ENCODE measurements around the gene BCL7B. TPM values are rescaled to one million over a fixed set of nuclear protein-coding genes. Genes with fewer than 3 reads are reported as not detected.
"Not testable (repeated sequence)": the region's sequence is repeated elsewhere in the genome, so short reads cannot be mapped to it uniquely, and the experiment has no call there.

Gene BCL7B
- total RNA-seq, 1 experiment from 2014 or later: 37.4 TPM

- no peak for DNase-seq (ENCODE audit: low spot score)
These were observed 15.3 kb upstream of the BCL7B start for GRCh38 chr7:73572767-73573186.

GRCh38 chr7:73570977-73571376, 13.5 kb upstream of the BCL7B start:
- DNase-seq (ENCODE audit: low spot score): no peak

- DNase-seq (ENCODE audit: low spot score): no peak
These were observed 13.0 kb upstream of the BCL7B start for GRCh38 chr7:73570521-73570920.

- DNase-seq (ENCODE audit: low spot score): no peak
These were observed 11.6 kb upstream of the BCL7B start for GRCh38 chr7:73569042-73569608.

GRCh38 chr7:73567846-73568685, 10.6 kb upstream of the BCL7B start:
- DNase-seq (ENCODE audit: low spot score): peak; percentile 48

- no peak for DNase-seq (ENCODE audit: low spot score)
These were observed 9.7 kb upstream of the BCL7B start for GRCh38 chr7:73567140-73567539.

GRCh38 chr7:73566431-73566830, 8.9 kb upstream of the BCL7B start:
- not testable (repeated sequence) for DNase-seq (ENCODE audit: low spot score)

GRCh38 chr7:73565675-73566340, 8.3 kb upstream of the BCL7B start:
- DNase-seq (ENCODE audit: low spot score): no peak

- peak; percentile 78 for DNase-seq (ENCODE audit: low spot score)
These were observed 2.8 kb upstream of the BCL7B start for GRCh38 chr7:73560109-73560835.

GRCh38 chr7:73557108-73557396, 438 bp downstream of the BCL7B start:
- peak; percentile 92 for DNase-seq (ENCODE audit: low spot score)

GRCh38 chr7:73556208-73557107, 1.0 kb downstream of the BCL7B start:
- no peak for DNase-seq (ENCODE audit: low spot score)

- no peak for DNase-seq (ENCODE audit: low spot score)
These were observed 2.0 kb downstream of the BCL7B start for GRCh38 chr7:73555411-73555982.

- not testable (repeated sequence) for DNase-seq (ENCODE audit: low spot score)
These were observed 7.4 kb downstream of the BCL7B start for GRCh38 chr7:73550093-73550492.

- DNase-seq (ENCODE audit: low spot score): no peak
These were observed 8.3 kb downstream of the BCL7B start for GRCh38 chr7:73549176-73549575.

- DNase-seq (ENCODE audit: low spot score): no peak
These were observed 9.6 kb downstream of the BCL7B start for GRCh38 chr7:73547841-73548240.

GRCh38 chr7:73544678-73545077, 12.8 kb downstream of the BCL7B start:
- no peak for DNase-seq (ENCODE audit: low spot score)

GRCh38 chr7:73541722-73542121, 15.8 kb downstream of the BCL7B start:
- DNase-seq (ENCODE audit: low spot score): no peak

GRCh38 chr7:73539709-73540108, 17.8 kb downstream of the BCL7B start:
- DNase-seq (ENCODE audit: low spot score): no peak

GRCh38 chr7:73538510-73538909, 19.0 kb downstream of the BCL7B start:
- not testable (repeated sequence) for DNase-seq (ENCODE audit: low spot score)

- no peak for DNase-seq (ENCODE audit: low spot score)
These were observed 20.4 kb downstream of the BCL7B start for GRCh38 chr7:73537051-73537450.

- no peak for DNase-seq (ENCODE audit: low spot score)
These were observed 21.0 kb downstream of the BCL7B start for GRCh38 chr7:73536479-73536878.

All from H4 (cell line).